Measurements from ENCODE around the gene SLC18B1. TPM values are rescaled to one million over a fixed set of nuclear protein-coding genes. Genes with fewer than 3 reads are reported as not detected.

Gene SLC18B1
- total and polyA plus RNA-seq, 2 of the 13 experiments (the other 11 are each of a cell fraction or from before 2014, with no cell fraction given): 11.4 to 13.8 TPM

DNA sequence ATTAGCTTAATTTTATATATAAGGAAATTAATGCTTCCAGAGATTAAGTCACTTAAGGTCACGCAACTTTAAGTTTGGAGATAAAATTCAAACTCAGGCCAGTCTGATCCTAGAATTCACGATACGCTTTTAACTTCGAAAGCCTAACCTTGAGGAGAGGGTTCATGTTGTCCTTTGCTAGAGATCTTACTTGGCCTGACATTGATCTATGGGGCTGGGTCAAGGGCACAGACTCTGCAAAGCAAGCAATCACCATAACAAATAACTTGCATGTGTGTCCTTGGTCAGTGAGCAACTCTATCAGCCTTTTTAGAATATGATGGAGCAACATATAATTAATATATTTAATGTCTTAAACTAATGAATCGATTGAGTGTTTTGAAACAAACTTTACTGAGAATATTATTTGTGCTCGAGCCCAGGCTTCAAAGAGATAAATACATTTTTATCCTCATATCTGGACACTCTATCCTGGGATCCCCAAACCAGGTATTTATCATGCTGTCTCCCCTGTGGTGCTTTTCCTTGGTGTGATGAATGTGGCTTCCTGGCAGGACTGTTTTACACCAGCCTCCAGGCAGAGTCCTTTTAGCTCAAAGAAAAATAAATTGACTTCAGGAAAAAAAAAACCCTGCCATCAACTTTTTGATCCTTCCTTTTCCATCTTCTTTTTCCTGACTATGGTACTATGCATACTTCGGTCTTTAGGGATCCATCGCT, 45.0 kb upstream of the SLC18B1 start (continued):
- TF ChIP-seq, protein P1, sequence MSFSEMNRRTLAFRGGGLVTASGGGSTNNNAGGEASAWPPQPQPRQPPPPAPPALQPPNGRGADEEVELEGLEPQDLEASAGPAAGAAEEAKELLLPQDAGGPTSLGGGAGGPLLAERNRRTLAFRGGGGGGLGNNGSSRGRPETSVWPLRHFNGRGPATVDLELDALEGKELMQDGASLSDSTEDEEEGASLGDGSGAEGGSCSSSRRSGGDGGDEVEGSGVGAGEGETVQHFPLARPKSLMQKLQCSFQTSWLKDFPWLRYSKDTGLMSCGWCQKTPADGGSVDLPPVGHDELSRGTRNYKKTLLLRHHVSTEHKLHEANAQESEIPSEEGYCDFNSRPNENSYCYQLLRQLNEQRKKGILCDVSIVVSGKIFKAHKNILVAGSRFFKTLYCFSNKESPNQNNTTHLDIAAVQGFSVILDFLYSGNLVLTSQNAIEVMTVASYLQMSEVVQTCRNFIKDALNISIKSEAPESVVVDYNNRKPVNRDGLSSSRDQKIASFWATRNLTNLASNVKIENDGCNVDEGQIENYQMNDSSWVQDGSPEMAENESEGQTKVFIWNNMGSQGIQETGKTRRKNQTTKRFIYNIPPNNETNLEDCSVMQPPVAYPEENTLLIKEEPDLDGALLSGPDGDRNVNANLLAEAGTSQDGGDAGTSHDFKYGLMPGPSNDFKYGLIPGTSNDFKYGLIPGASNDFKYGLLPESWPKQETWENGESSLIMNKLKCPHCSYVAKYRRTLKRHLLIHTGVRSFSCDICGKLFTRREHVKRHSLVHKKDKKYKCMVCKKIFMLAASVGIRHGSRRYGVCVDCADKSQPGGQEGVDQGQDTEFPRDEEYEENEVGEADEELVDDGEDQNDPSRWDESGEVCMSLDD (CRISPR knock-in tag; IDR thresholded peaks at IDR 0.05; ENCODE audit: borderline replicate concordance): no peak
- TF ChIP-seq SALL1 (CRISPR knock-in tag; IDR thresholded peaks at IDR 0.05) (peak; percentile 49; the same call in 1 of the 2 replicates), BHLHE40 (IDR thresholded peaks at IDR 0.05; ENCODE audit: low read length) (peak; percentile 11; the same call in 1 of the 2 replicates), ZNF263 (CRISPR knock-in tag; IDR thresholded peaks at IDR 0.05) (no peak), ZNF788 (CRISPR knock-in tag; IDR thresholded peaks at IDR 0.05; ENCODE audit: borderline replicate concordance) (no peak), ZNF547 (CRISPR knock-in tag; IDR thresholded peaks at IDR 0.05) (no peak), SOX13 (IDR thresholded peaks at IDR 0.05) (no peak), SOX13 (CRISPR knock-in tag; conservative IDR thresholded peaks at IDR 0.05 in 1 of 2, IDR thresholded peaks at IDR 0.05 in 1 of 2) (peak in 1 of 2 experiments; percentile 67; a peak in 2 of 4 replicates), RNF2 (conservative IDR thresholded peaks at IDR 0.05; ENCODE audit: low read depth) (no peak), HNRNPLL (IDR thresholded peaks at IDR 0.05; ENCODE audit: low read depth, low read length, poor library complexity, severe bottlenecking) (no peak), ATRX (CRISPR knock-in tag; IDR thresholded peaks at IDR 0.05; ENCODE audit: borderline replicate concordance) (no peak), BCL6 (CRISPR knock-in tag; IDR thresholded peaks at IDR 0.05) (peak; percentile 100), ZNF839 (CRISPR knock-in tag; IDR thresholded peaks at IDR 0.05; ENCODE audit: borderline replicate concordance) (no peak), FOXK2 (IDR thresholded peaks at IDR 0.05) (no peak), REXO4 (CRISPR knock-in tag; IDR thresholded peaks at IDR 0.05; ENCODE audit: borderline replicate concordance) (no peak)
- TF ChIP-seq, protein P2, sequence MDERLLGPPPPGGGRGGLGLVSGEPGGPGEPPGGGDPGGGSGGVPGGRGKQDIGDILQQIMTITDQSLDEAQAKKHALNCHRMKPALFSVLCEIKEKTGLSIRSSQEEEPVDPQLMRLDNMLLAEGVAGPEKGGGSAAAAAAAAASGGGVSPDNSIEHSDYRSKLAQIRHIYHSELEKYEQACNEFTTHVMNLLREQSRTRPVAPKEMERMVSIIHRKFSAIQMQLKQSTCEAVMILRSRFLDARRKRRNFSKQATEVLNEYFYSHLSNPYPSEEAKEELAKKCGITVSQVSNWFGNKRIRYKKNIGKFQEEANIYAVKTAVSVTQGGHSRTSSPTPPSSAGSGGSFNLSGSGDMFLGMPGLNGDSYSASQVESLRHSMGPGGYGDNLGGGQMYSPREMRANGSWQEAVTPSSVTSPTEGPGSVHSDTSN (CRISPR knock-in tag; IDR thresholded peaks at IDR 0.05): peak; percentile 30; the same call in 1 of the 2 replicates
- TF ChIP-seq, protein P3, sequence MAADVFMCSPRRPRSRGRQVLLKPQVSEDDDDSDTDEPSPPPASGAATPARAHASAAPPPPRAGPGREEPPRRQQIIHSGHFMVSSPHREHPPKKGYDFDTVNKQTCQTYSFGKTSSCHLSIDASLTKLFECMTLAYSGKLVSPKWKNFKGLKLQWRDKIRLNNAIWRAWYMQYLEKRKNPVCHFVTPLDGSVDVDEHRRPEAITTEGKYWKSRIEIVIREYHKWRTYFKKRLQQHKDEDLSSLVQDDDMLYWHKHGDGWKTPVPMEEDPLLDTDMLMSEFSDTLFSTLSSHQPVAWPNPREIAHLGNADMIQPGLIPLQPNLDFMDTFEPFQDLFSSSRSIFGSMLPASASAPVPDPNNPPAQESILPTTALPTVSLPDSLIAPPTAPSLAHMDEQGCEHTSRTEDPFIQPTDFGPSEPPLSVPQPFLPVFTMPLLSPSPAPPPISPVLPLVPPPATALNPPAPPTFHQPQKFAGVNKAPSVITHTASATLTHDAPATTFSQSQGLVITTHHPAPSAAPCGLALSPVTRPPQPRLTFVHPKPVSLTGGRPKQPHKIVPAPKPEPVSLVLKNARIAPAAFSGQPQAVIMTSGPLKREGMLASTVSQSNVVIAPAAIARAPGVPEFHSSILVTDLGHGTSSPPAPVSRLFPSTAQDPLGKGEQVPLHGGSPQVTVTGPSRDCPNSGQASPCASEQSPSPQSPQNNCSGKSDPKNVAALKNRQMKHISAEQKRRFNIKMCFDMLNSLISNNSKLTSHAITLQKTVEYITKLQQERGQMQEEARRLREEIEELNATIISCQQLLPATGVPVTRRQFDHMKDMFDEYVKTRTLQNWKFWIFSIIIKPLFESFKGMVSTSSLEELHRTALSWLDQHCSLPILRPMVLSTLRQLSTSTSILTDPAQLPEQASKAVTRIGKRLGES (CRISPR knock-in tag; IDR thresholded peaks at IDR 0.05; ENCODE audit: borderline replicate concordance): no peak
- TF ChIP-seq, protein P4, sequence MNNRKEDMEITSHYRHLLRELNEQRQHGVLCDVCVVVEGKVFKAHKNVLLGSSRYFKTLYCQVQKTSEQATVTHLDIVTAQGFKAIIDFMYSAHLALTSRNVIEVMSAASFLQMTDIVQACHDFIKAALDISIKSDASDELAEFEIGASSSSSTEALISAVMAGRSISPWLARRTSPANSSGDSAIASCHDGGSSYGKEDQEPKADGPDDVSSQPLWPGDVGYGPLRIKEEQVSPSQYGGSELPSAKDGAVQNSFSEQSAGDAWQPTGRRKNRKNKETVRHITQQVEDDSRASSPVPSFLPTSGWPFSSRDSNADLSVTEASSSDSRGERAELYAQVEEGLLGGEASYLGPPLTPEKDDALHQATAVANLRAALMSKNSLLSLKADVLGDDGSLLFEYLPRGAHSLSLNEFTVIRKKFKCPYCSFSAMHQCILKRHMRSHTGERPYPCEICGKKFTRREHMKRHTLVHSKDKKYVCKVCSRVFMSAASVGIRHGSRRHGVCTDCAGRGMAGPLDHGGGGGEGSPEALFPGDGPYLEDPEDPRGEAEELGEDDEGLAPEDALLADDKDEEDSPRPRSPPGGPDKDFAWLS (CRISPR knock-in tag; IDR thresholded peaks at IDR 0.05; ENCODE audit: borderline replicate concordance): no peak
- TF ChIP-seq, protein P5, sequence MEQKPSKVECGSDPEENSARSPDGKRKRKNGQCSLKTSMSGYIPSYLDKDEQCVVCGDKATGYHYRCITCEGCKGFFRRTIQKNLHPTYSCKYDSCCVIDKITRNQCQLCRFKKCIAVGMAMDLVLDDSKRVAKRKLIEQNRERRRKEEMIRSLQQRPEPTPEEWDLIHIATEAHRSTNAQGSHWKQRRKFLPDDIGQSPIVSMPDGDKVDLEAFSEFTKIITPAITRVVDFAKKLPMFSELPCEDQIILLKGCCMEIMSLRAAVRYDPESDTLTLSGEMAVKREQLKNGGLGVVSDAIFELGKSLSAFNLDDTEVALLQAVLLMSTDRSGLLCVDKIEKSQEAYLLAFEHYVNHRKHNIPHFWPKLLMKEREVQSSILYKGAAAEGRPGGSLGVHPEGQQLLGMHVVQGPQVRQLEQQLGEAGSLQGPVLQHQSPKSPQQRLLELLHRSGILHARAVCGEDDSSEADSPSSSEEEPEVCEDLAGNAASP (CRISPR knock-in tag; IDR thresholded peaks at IDR 0.05; ENCODE audit: borderline replicate concordance): peak; percentile 95; the same call in 1 of the 2 replicates

All from HepG2 (cell line).